A673 (cell line): ENCODE data around the gene MT3.

Source experiments
- EZH2 ChIP-seq: fragments of 200-600 bp; sonication (generic); IDR thresholded peaks from 2 replicates; pipeline ENCODE4 v1.6.1; 2017; ENCODE audit warnings: borderline replicate concordance, low read depth, mild to moderate bottlenecking, mixed read lengths, antibody characterized with exemption, low read length; ENCODE audit not compliant: poor library complexity, severe bottlenecking
- TF ChIP-seq, protein P1 (sequence below): fragments of 300-800, 200-600 bp; sonication (generic); conservative IDR thresholded peaks from 2 replicates; pipeline ENCODE4 v1.5.1; 2017; ENCODE audit warnings: low read depth, mild to moderate bottlenecking, antibody characterized with exemption, low read length, moderate library complexity, mixed read lengths

DNA sequence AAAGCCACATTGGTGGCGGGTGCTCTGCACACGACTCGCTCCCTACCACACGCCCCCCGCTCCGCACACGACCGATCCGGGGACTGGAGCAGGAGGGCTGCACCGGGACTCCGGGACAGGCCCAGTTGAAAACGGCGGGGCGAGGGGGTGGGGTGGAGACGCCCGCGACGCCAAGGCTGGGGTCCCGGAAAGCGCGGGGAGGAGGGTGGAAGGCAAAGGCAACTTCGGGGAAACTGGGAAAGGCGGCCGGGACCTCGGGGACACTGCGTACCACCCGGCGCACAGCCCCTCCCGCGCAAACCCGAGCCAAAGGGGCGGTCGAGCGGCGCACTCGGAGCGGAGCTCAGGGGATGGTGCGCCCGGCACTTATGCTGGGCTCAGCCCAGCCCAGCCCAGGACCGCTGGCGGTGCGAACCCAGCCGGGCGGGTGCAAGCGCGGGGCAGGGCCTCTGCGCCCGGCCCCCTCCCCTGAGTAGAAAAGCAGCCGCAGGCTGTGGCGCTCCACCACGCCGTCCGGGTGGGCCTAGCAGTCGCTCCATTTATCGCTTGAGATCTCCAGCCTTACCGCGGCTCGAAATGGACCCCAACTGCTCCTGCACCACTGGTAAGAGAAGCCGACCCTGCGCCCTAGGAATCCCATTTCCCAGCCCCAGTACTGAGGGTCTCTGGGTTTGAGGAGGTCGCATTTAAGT lies 43.0 kb downstream of the MT3 start, which contains the start of gene MT1M:
- TF ChIP-seq, protein P1, sequence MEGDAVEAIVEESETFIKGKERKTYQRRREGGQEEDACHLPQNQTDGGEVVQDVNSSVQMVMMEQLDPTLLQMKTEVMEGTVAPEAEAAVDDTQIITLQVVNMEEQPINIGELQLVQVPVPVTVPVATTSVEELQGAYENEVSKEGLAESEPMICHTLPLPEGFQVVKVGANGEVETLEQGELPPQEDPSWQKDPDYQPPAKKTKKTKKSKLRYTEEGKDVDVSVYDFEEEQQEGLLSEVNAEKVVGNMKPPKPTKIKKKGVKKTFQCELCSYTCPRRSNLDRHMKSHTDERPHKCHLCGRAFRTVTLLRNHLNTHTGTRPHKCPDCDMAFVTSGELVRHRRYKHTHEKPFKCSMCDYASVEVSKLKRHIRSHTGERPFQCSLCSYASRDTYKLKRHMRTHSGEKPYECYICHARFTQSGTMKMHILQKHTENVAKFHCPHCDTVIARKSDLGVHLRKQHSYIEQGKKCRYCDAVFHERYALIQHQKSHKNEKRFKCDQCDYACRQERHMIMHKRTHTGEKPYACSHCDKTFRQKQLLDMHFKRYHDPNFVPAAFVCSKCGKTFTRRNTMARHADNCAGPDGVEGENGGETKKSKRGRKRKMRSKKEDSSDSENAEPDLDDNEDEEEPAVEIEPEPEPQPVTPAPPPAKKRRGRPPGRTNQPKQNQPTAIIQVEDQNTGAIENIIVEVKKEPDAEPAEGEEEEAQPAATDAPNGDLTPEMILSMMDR, result no peak
- no peak for TF ChIP-seq EZH2
